ENCODE measurements around the gene MANEA. TPM values are rescaled to one million over a fixed set of nuclear protein-coding genes. Genes with fewer than 3 reads are reported as not detected.
A peak's percentile ranks its signal among the peaks of the same experiment; 100 is the strongest.

MANEA gene
- total and polyA plus RNA-seq, 12 donors: 2.6 to 7.0 (median 5.7) TPM

DNA sequence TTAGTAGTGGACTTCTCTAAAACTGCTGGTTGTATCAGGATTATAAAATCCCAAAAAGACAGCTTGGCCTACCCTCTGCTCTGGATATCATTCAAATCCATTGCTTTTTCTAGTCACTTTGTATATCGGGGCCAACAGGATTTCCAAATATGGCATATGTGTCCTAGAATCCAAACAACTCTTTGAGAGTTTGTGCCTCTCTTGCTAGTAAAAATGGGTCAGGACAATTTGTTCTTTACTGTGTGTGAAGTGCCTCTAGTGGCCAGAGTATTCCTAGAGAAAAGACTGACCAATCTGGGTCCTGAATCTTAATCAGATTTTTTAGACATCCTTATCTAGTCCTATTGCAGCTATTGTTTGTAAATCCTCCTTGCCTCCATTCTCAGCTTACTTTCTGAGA, 33.5 kb upstream of the MANEA start:
- peaks cover 0 to 3% (median 0%) of the 10 kb centered on the region in 11 donors for H3K9me3 ChIP-seq
- WGBS, 2 donors: 53 to 76% methylated on average over 1 of the region's 1 CpG
- peaks cover 0 to 25% (median 7%) of the 10 kb centered on the region in 9 donors for H3K4me1 ChIP-seq
- intact Hi-C loops (cut with DNase I): loop anchor here in 2 of 10 donors (2.0 kb wide), 1 partner anchor 33 kb away; the partner anchor contains the start of gene MANEA (in 2 of the 2)
- H3K36me3 ChIP-seq: no peaks in the 10 kb centered on the region
- no peak overlapping the region for H3K4me3 ChIP-seq
- DNase-seq (no peak), ATAC-seq (peak in 5 of 8 donors; percentile 42 to 68 (median 49))
- H3K27ac ChIP-seq: peak overlapping the region in 3 of 10 donors; percentile 56 to 71 (median 67)
- no peaks in the 10 kb centered on the region for H3K27me3 ChIP-seq
- peak in 2 of 9 donors; percentile 7 to 32 for TF ChIP-seq CTCF (IDR thresholded peaks at IDR 0.05)

GRCh38 chr6:95544517-95545225, 32.7 kb upstream of the MANEA start:
- Histone ChIP-seq H3K4me3 (no peak overlapping the region), H3K27ac (peak overlapping the region in 7 of 10 donors; percentile 9 to 71 (median 51)), H3K9me3 (peaks cover 0 to 2% (median 0%) of the 10 kb centered on the region in 11 donors), H3K36me3 (no peaks in the 10 kb centered on the region), H3K27me3 (no peaks in the 10 kb centered on the region), H3K4me1 (peaks cover 0 to 25% (median 7%) of the 10 kb centered on the region in 9 donors)
- intact Hi-C loops (cut with DNase I): loop anchor here in 2 of 10 donors (2.0 kb wide), 1 partner anchor 32 kb away; the partner anchor contains the start of gene MANEA (in 2 of the 2)
- ATAC-seq (peak in 2 of 8 donors; percentile 52 to 59), DNase-seq (no peak)
- no peak for TF ChIP-seq CTCF (IDR thresholded peaks at IDR 0.05)
- 35 to 50% methylated on average over 3 of the region's 3 CpGs for WGBS, 2 donors

- Histone ChIP-seq H3K9me3 (peaks cover 0 to 2% (median 0%) of the 10 kb centered on the region in 11 donors), H3K27me3 (no peaks in the 10 kb centered on the region), H3K27ac (peak overlapping the region in 6 of 10 donors; percentile 9 to 71 (median 48)), H3K4me1 (peaks cover 0 to 25% (median 7%) of the 10 kb centered on the region in 9 donors), H3K4me3 (no peak overlapping the region), H3K36me3 (no peaks in the 10 kb centered on the region)
- DNase-seq: peak in 1 of 2 donors; percentile 7
- ATAC-seq: peak; percentile 59 to 84 (median 76)
- intact Hi-C loops (cut with DNase I): loop anchor here in 2 of 10 donors (2.0 kb wide), 1 partner anchor 32 kb away; the partner anchor contains the start of gene MANEA (in 2 of the 2)
- TF ChIP-seq CTCF (IDR thresholded peaks at IDR 0.05): no peak
- 33 to 42% methylated on average over 3 of the region's 3 CpGs for WGBS, 2 donors
Observed at GRCh38 chr6:95545226-95545625, 32.1 kb upstream of the MANEA start.

DNA sequence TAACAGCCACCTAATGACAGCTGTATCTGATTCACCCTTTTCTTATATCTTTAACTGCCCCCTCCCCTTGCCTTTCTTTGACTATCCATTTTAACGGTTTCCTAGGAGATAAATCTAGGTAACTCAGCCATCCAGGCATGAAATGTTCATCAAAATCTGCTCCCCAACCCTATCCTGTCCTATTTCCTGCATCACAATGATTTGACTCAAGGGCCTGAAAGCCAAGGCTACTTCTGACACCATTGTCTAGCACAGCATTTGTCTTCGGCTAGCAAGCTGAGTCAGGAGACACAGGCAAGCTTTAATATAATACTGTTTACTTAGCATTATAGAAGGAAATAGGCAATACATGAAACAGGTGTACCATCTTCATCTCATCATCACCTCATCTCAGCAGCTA, 31.6 kb upstream of the MANEA start:
- Histone ChIP-seq H3K36me3 (no peaks in the 10 kb centered on the region), H3K4me3 (no peak overlapping the region), H3K4me1 (peaks cover 0 to 25% (median 7%) of the 10 kb centered on the region in 9 donors), H3K9me3 (peaks cover 0 to 2% (median 0%) of the 10 kb centered on the region in 11 donors), H3K27me3 (no peaks in the 10 kb centered on the region), H3K27ac (peak overlapping the region in 3 of 10 donors; percentile 15 to 67 (median 56))
- 50 to 55% methylated on average over 2 of the region's 2 CpGs for WGBS, 2 donors
- DNase-seq (no peak), ATAC-seq (peak in 5 of 8 donors; percentile 32 to 47 (median 41))
- no peak for TF ChIP-seq CTCF (IDR thresholded peaks at IDR 0.05)
- intact Hi-C loops (cut with DNase I): loop anchor here in 2 of 10 donors (2.0 kb wide), 1 partner anchor 31 kb away; the partner anchor contains the start of gene MANEA (in 2 of the 2)
